Measurements from ENCODE around the gene NEK11. TPM values are rescaled to one million over a fixed set of nuclear protein-coding genes. Genes with fewer than 3 reads are reported as not detected.

NEK11 gene
- total and polyA plus RNA-seq, 10 donors: 0.77 to 5.9 (median 3.4) TPM

DNA sequence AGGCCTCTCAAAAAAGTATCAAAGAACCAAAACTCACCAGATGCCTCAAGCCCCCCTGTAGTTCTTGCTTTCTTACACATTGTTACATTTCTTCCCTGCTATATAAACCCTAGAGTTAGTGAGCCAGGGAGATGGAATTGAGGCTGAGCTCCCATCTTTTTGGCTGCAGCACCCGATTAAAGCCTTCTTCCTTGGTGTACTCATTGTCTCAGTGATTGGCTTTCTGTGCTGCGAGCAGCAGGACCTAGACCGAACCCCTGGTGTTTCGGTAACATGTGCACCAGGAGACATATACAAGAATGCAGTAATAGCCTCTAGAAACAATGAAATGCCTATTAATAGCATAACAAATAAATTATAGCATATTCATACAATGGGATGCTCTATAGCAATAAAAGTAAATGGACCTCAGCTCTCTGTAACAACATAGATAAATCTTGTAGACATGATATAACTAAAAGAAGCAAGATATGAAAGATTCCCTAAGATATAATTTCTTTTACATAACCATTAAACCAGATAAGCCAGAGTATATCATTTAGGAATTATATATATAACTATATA, 174.0 kb downstream of the NEK11 start:
- Histone ChIP-seq H3K36me3 (no peaks in the 10 kb centered on the region), H3K4me3 (no peak overlapping the region), H3K9me3 (peaks cover 0 to 34% (median 21%) of the 10 kb centered on the region in 8 donors), H3K27me3 (replicated peaks in 1 of 7) (no peaks in the 10 kb centered on the region), H3K27ac (no peak overlapping the region), H3K4me1 (no peaks in the 10 kb centered on the region)
- intact Hi-C loops (cut with DNase I; ENCODE audit: low total_unique reads): no loop called here
- WGBS, 5 donors: 92 to 96% (median 95%) methylated on average over 4 of the region's 4 CpGs
- DNase-seq: no peak
- TF ChIP-seq POLR2A (IDR thresholded peaks at IDR 0.05) (no peak), POLR2AphosphoS5 (IDR thresholded peaks at IDR 0.05) (no peak)
- TF ChIP-seq, protein P1, sequence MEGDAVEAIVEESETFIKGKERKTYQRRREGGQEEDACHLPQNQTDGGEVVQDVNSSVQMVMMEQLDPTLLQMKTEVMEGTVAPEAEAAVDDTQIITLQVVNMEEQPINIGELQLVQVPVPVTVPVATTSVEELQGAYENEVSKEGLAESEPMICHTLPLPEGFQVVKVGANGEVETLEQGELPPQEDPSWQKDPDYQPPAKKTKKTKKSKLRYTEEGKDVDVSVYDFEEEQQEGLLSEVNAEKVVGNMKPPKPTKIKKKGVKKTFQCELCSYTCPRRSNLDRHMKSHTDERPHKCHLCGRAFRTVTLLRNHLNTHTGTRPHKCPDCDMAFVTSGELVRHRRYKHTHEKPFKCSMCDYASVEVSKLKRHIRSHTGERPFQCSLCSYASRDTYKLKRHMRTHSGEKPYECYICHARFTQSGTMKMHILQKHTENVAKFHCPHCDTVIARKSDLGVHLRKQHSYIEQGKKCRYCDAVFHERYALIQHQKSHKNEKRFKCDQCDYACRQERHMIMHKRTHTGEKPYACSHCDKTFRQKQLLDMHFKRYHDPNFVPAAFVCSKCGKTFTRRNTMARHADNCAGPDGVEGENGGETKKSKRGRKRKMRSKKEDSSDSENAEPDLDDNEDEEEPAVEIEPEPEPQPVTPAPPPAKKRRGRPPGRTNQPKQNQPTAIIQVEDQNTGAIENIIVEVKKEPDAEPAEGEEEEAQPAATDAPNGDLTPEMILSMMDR (IDR thresholded peaks at IDR 0.05 in 8 of 11, conservative IDR thresholded peaks at IDR 0.05 in 3 of 11): no peak

DNA sequence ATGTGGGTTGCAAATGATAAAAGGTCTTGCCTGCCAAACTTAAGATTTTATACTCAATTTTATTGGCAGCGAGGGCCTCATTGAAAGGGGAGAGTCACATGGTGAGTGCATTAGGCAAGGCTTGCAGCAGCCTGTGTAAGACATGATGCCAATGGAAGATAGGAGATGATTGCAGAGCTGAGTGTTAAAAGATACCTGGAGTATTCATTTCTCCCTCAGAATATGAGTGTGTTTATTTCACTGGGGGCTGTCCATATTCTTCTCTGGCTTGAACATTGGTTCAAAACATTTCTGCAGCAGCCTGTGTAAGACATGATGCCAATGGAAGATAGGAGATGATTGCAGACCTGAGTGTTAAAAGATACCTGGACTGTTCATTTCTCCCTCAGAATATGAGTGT, 189.7 kb downstream of the NEK11 start:
- Histone ChIP-seq H3K4me3 (no peak overlapping the region), H3K27ac (no peak overlapping the region), H3K4me1 (no peaks in the 10 kb centered on the region), H3K9me3 (no peaks in the 10 kb centered on the region), H3K36me3 (no peaks in the 10 kb centered on the region), H3K27me3 (replicated peaks in 1 of 7) (no peaks in the 10 kb centered on the region)
- WGBS, 5 donors: 70 to 86% (median 83%) methylated on average over 1 of the region's 1 CpG
- no peak for DNase-seq
- intact Hi-C loops (cut with DNase I; ENCODE audit: low total_unique reads): no loop called here
- TF ChIP-seq POLR2AphosphoS5 (IDR thresholded peaks at IDR 0.05) (no peak), POLR2A (IDR thresholded peaks at IDR 0.05) (no peak)
- TF ChIP-seq, protein P1 (IDR thresholded peaks at IDR 0.05 in 8 of 11, conservative IDR thresholded peaks at IDR 0.05 in 3 of 11): no peak

DNA sequence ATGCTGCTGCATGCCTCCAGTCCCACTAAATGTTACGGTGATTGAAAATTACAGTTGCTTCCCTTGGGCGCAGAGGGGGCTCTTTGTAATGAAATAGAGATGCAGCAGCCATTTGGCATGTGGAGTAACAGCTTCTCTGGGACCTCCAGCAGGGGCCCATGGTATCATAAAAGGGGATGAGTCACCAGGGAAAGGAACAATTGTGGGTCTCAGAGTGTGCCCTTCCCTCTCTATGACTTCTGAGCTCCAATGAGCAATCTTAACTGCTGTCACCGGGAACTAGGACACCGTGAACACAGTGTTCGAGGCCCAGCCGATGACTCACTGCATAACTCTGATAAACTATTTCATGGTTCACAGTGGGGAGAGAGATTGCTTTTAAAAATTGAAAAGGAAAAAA, 190.1 kb downstream of the NEK11 start:
- H3K36me3 ChIP-seq: no peaks in the 10 kb centered on the region
- TF ChIP-seq POLR2AphosphoS5 (IDR thresholded peaks at IDR 0.05) (no peak), POLR2A (IDR thresholded peaks at IDR 0.05) (no peak)
- TF ChIP-seq, protein P1 (IDR thresholded peaks at IDR 0.05 in 8 of 11, conservative IDR thresholded peaks at IDR 0.05 in 3 of 11): no peak
- intact Hi-C loops (cut with DNase I; ENCODE audit: low total_unique reads): no loop called here
- H3K27ac ChIP-seq: no peak overlapping the region
- no peak overlapping the region for H3K4me3 ChIP-seq
- H3K27me3 ChIP-seq (replicated peaks in 1 of 7): no peaks in the 10 kb centered on the region
- no peaks in the 10 kb centered on the region for H3K9me3 ChIP-seq
- no peak for DNase-seq
- 72 to 88% (median 84%) methylated on average over 6 of the region's 6 CpGs for WGBS, 5 donors
- no peaks in the 10 kb centered on the region for H3K4me1 ChIP-seq

DNA sequence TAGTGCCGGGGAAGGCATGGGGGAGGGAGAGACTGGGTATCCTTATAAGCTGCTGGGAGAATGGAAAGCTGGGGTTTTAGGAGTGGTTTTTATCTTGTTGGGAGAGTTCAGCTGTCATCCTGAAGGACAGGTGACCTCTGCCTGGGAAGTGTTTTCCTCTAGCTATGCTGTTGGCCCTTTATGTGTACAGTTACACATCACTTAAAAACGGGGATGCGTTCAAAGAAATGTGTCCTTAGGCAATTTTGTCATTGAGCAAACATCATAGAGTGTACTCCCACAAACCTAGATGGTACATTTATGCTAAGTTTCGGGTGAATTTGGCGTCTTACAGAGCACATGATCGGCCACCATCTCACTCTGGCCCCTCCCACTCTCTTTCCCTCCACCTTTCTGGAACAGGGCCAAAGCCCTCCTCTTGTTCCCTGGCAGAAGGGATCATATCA, 190.6 kb downstream of the NEK11 start:
- DNase-seq: no peak
- Histone ChIP-seq H3K9me3 (no peaks in the 10 kb centered on the region), H3K4me1 (no peaks in the 10 kb centered on the region), H3K36me3 (no peaks in the 10 kb centered on the region), H3K27me3 (replicated peaks in 1 of 7) (no peaks in the 10 kb centered on the region), H3K27ac (no peak overlapping the region), H3K4me3 (no peak overlapping the region)
- 77 to 87% (median 79%) methylated on average over 6 of the region's 6 CpGs for WGBS, 5 donors
- intact Hi-C loops (cut with DNase I; ENCODE audit: low total_unique reads): no loop called here
- no peak for TF ChIP-seq POLR2A (IDR thresholded peaks at IDR 0.05)
- TF ChIP-seq, protein P1 (IDR thresholded peaks at IDR 0.05 in 8 of 11, conservative IDR thresholded peaks at IDR 0.05 in 3 of 11): no peak
- no peak for TF ChIP-seq POLR2AphosphoS5 (IDR thresholded peaks at IDR 0.05)
